Peyer's patch (tissue), 4 donors: ENCODE results near the gene GNAI3.

Source experiments
- CTCF ChIP-seq, 6 experiments: fragments of 450-650 bp in 4 of 6; fragments of 200-600 bp in 2 of 6; sonication (generic) in 1 of 6; IDR thresholded peaks; one replicate each; pipeline ENCODE4 v1.5.1; 2017 to 2019; ENCODE audit warnings: antibody characterized with exemption in 6 of 6, mild to moderate bottlenecking in 3 of 6, moderate library complexity in 1 of 6
- POLR2A ChIP-seq, 2 donors: fragments of 450-650 bp; IDR thresholded peaks; one replicate each; pipeline ENCODE4 v1.5.1; 2017; ENCODE audit warnings: antibody characterized with exemption in 2 of 2, mild to moderate bottlenecking in 2 of 2, moderate library complexity in 2 of 2

DNA sequence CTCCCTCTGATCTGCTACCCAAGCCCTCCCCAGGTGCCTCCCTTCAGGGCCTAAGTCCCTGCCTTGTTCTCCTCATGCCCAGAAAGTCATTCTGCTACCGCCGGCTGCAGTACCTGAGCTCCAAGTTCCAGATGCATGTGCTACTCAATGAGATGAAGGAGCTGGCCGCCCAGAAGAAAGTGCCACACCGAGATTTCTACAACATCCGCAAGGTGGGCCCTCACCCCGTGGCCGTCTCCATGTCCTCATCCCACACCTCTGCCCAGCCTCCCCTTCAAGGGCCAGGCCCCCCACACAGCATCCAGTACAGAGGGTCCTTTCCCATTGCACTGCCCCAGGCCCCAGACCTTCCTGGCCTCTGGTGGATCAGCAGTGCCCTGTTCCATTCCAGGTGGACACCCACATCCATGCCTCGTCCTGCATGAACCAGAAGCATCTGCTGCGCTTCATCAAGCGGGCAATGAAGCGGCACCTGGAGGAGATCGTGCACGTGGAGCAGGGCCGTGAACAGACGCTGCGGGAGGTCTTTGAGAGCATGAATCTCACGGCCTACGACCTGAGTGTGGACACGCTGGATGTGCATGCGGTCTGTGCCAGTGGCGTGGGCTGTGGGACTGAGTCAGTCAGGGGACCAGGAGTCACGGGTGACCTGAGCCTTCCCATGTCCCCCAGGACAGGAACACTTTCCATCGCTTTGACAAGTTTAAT is 79.4 kb downstream of the GNAI3 start:
- TF ChIP-seq CTCF (IDR thresholded peaks at IDR 0.05) (no peak), POLR2A (IDR thresholded peaks at IDR 0.05) (no peak)
